GM19351 (cell line): ENCODE measurements around the gene CACNA1B.
"Not testable (repeated sequence)": the region's sequence is repeated elsewhere in the genome, so short reads cannot be mapped to it uniquely, and the experiment has no call there.

Source experiments
- ATAC-seq: cut with Tn5 transposase; IDR thresholded peaks from one replicate; pipeline ENCODE4 v1.9.1; 2021; ENCODE audit warnings: mild to moderate bottlenecking, moderate library complexity; ENCODE audit not compliant: unreplicated experiment

Gene CACNA1B

DNA sequence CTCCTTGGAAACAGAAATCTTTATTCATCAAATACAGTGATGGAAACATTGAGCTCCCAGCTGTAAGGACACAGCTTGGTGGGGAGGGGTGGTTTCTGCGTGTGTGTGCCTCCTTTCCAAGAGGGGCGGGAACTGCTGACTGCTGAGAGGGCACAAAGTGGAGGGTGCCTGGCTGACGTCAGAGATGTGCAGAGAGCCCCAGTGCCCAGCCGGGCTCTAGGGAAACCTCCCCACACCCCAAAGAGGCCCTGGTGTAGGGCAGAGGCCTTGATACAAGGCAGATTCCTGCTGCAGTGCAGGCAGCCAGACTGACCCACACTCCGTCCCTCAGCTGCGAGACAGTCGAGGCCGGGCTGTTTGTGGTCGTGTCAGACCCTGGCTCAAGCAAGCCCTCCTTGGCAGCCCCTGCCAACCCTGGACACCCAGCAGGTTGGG lies 191.0 kb downstream of the CACNA1B start:
- ATAC-seq = no peak

DNA sequence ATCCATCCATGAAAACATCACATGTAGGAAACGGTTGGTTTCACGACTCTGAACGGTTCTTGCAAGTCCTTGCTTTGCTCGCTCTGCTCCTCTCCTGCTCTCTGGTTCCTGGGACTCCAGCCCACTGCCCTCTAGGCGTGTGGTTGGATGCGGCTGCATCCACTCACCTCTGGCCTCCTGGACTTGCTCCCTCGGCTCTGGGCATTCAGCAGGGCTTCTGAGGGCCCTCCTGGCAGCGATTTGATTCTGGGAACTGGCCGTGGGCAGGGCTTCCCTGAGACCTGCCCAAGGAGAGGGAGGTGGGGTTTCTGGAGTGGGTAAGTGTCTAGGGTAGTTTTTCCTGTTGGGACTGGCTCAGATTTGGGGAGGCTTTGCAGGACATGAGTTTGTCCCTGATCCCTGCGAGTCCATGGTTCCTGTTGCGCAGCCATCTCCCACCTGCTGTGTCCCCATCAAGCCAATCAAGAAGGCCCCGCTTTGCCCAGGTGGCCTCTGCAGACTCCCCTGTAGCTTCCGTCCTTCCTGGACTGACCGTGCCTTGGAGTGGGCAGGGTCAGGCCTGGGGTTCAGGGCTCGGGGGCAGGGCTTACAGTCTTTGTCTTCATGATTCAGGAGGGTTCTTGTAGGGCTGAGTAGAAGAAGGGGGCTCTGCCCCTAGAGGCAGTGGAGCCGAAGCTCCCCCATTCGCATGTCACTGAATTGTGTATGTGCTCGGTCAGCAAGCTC lies 192.3 kb downstream of the CACNA1B start:
- no peak for ATAC-seq

DNA sequence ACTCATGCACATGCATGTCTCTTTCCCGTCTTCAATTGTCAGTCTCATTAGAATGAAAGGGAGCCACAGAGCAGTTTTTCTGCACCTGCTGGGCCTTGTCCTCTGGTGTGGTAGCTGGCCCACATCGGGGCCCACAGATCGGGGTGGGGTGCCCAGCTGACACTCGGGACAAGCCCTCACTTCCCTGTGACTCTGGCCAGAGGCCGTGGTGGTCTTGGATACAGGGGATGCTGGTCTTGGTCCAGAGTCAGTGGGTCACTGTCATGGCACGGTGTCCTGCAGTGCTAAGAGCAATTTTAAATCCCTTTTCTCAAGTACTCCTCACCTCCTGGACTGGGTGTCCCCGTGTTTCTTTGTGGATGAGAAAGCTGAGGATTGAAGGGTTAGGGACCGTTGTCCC lies 193.2 kb downstream of the CACNA1B start:
- ATAC-seq = no peak

DNA sequence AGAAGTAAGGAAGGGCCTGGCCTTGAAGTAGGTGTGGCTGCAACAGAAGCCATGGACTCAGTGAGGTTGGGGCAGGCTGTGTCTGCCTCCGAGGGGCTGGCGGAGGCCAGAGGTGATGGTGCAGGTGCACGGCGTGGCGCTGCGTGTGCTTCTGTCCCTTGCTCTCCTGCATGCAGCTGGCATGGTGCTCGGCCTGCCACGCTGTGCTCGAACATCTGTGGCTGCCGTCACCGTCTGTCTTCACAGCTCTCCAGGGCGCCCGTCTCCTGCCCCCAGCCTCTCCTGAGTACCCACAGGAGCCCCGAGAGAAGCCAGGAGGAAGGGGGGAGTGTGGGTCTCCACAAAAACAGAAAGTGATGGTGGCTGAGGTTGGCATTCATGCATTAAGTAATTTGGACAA lies 193.7 kb downstream of the CACNA1B start:
- no peak for ATAC-seq

DNA sequence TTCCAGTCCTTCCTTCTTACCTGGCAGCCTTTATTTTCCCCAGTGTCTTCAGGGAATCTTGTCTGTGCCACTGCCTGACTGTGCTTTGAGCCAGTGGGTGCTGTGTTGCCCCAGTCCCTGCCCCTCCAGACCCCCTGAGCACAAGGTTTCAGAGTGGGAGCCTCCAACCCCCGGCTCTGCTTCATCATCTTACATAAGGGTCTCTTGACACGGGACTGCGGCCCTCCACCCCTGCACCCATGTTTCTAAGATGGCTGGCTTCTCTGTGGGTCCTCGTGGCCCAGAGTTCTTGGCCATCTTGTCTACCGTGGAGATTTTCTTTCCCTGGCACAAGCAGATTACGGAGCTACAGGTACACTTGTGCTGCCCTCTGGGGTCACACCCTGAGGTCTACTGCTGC lies 194.1 kb downstream of the CACNA1B start:
- no peak for ATAC-seq

DNA sequence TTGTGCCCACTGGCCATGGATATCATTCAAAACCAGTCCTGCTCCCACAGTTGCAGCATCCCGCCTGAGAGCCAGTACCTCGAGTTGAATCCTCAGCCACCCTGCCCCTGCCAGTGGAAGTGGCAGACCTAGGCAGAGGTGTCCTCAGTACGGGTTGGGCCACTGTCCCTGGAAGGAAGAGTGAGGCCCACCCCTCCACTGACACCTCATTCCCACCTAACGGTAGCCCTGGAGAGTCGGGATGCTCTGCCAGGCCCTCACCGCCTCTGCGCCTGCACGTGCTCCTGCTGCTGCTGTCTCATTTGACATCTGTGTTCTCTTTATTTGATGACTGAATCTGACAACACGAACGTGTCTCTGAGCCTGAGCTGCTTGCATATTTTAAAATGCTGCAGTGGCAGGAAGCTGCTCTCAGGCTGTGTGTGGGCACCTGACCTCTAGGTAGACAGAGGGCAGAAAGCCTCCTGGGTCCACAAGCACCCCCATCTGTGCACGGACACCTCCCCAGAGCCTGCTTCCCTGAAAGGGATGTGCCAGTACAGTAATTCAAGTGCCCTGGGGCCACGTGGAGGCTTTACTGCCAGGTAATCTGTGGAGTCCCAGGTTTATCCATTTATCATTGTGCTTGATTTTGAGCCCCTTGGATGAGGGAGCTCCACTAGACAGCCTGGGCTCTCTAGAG lies 194.7 kb downstream of the CACNA1B start:
- no peak for ATAC-seq

DNA sequence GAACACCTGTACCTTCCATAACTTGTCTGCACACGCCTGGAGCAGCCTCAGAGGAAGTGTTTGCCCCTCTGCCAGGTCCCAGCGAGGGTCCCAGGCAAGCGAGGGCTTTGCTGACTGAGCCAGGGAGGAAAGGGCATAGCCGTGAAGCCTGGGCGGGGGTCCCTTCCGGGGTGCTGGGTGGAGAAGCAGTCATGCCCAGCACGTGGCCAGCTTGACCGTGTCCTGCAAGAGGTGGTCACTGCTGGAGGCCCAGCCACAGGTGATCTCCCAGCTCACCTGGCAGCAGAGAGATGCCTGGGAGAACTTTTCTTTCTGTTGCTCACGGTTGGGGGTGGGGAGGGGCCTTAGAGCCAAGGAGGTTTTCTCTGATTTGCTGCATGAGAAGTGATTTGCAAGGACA lies 195.3 kb downstream of the CACNA1B start:
- ATAC-seq = no peak

DNA sequence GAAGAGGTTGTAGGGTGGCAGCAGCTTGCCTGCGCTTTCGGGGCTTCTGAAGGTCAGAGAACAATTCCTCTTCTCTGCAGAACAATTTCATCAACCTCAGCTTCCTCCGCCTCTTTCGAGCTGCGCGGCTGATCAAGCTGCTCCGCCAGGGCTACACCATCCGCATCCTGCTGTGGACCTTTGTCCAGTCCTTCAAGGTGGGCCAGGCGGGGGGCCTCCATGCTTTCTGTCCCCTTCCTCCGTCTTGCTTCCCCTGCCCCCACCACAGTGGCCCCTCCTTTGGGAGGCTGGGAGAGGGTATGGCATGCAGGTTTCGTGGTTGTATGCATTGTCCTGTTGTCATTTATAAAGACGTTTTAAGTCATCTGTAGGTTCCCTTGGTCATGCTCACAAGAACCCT lies 195.8 kb downstream of the CACNA1B start:
- ATAC-seq = no peak

DNA sequence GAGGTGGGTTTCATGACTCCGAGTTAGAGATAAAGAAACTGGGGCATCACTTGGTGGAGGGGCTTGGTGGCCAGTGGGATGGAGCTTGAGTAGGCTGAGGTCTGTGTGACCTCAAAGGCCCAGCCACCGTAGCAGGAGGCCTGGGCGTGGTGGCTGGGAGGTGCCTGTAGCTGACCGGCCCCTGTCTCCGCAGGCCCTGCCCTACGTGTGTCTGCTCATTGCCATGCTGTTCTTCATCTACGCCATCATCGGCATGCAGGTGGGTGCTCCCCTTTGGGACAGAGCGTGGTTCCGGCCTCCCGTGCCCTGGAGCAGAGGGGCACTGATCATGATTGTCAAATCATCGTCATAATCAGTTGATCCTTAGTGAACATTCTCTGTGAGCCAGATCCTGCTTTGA lies 196.2 kb downstream of the CACNA1B start:
- ATAC-seq = no peak

DNA sequence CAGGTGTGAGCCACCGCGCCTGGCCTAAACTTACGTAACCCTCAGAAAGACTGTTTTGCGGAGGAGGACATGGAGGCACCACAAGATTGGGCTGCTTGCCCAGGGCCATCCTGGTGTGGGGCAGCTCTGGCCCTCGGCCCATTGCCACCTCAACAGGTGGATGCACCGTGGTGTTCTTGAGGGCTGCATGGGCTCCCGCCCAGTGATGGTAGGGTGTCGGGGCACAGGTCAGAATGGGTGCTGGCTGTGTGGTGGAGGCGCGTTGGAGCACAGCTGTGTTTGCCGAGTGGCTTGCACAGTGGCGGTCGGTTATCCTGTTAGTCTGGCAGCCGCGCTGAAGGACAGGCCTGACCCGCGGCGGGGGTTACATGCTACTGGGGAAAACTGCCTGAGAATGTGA lies 196.9 kb downstream of the CACNA1B start:
- ATAC-seq = no peak

DNA sequence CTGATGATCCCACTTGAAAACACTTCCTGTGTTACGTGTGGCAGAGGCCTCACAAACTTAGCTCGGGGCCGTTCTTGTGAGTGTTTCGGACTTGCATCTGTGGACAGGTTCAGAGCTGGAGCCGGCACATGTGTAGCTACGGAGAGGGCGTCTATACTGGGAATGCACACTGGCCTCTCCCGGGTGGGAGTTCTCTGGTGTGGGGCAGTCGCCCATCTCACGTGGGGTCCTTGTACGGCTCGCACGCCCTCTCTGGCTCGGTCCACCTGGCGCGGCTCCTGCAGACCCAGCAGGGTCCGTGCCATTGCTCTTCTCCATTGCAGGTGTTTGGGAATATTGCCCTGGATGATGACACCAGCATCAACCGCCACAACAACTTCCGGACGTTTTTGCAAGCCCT lies 197.9 kb downstream of the CACNA1B start:
- ATAC-seq = no peak

DNA sequence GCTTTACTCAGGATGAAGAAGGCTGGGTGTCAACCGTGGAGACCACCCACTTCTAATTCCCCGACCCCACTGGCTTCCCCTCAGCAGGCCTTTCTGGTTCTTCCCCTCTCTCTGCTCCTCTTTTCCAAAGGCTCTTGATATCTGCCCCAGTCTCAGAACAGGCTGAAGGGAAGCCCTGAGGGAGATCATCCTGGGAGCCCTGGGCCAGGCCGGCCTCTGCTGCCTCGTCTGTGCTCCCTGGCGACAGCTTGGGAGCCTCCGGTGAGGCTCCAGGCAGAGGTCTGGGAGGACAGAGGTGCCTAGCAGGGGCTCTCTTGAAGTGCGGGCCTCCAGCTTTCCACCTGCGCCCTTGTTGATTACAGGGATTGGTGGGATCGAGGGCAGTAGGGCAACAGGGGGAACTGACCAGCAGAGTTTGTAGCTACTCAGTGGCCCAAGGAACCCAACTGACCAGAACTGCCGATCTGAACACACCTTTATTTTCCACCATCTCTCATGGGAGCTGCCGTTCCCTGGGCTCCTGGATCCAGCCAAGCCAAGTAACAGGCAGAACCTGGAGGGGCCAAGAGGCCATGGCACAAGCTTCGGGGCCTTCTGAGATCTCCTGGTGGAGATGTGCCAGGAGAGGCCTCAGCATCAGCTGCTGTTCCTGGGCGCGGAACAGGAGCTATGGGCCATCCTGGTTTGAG lies 198.5 kb downstream of the CACNA1B start:
- ATAC-seq = no peak

DNA sequence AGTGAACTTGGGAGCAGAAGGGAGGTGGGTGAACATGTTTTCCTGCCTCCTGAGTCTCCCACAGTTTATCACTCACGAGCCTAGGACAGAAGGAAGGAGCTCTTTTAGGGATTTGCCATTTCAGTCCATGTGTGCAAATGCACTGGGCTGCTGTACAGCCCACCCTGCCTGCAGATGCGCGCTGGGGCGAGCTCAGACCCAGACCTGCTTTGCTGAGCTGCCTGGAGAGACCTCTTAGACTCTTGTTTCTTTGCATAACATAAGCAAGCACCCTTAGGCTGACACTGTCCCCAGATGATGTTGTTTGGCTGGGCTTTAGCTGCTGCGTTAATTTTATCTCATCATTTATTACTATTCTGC lies 199.0 kb downstream of the CACNA1B start:
- no peak for ATAC-seq

DNA sequence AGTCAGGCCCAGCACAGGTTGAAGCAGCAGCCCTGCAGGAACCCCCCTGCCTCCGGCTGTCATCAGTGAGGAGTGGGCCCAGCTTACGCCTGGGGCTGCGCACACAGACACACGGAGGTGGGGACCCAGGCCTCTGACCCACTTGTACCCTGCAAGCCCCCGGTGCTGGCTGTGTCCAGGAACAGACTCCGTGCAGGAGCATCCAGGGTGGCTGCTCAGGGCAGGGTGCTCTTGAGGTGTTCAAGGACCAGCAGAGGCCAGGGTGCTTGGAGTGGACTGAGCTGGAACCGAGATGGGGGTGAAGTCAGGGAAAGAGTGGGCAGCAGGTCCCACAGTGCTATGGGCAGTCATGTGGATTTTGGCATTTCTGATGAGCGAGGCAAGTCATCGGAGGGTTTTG lies 199.5 kb downstream of the CACNA1B start:
- ATAC-seq = no peak

DNA sequence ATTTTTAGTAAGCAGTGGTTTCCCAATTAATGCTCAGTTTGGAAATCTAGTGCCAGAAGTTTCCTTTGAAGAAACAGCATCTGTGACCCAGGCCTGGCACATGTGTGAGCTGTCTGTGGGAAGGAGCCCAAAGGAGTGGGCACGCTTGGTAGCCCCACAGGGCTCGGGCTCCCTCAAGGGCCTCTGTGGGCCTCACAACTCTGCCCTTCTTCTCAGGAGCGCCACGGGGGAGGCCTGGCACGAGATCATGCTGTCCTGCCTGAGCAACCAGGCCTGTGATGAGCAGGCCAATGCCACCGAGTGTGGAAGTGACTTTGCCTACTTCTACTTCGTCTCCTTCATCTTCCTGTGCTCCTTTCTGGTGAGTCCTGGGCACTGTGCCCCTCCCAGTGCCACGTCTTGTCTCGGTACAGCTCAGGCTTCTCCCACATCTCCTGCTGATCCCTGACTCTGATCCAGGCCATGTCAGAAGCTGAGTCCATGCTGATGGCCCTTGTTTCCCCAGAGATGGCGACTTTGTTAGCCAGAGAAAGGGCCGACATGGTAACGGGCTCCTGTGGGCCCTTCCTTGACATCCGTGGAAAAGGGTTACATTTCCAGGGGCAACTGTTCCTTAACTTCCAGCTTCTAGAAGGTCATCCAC lies 200.4 kb downstream of the CACNA1B start:
- ATAC-seq = no peak

DNA sequence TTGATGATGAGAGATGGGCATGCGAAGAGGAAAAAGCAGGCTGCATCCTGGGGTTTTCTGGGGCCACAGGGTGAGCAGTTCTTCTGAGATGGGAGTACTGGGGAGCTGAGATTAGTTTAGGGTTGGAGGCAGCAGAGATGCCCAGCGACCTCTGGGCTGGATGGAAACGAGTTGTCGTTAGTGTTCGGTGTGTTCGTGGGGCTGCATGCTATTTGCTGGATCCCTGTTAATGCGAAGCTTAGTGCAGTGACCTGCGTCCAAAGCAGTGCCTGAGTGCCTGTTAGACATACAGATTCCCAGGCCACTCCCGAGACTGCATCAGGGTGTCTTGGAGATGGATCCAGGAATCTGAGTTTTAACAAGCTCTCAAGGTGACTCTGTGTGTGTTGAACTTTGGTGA lies 201.3 kb downstream of the CACNA1B start:
- ATAC-seq = no peak

DNA sequence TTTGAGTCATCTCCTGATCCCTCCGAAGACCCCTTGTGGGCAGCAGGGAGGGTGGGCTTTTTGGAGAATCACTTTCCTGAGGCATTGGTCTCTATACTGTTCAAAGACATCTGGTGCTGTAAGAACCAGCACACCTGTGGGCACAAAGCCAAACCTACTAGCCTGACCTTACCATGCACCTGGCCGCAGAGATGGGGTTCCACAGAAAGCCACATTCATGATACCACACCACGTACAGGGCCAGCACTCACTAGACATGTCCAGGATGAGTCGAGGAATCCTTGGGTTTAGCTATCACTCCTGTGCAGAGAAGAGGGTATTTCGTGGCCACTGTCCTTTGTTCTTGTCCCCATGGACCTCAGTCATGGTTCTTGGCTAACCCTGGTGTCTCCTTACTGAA lies 203.4 kb downstream of the CACNA1B start:
- ATAC-seq = no peak

DNA sequence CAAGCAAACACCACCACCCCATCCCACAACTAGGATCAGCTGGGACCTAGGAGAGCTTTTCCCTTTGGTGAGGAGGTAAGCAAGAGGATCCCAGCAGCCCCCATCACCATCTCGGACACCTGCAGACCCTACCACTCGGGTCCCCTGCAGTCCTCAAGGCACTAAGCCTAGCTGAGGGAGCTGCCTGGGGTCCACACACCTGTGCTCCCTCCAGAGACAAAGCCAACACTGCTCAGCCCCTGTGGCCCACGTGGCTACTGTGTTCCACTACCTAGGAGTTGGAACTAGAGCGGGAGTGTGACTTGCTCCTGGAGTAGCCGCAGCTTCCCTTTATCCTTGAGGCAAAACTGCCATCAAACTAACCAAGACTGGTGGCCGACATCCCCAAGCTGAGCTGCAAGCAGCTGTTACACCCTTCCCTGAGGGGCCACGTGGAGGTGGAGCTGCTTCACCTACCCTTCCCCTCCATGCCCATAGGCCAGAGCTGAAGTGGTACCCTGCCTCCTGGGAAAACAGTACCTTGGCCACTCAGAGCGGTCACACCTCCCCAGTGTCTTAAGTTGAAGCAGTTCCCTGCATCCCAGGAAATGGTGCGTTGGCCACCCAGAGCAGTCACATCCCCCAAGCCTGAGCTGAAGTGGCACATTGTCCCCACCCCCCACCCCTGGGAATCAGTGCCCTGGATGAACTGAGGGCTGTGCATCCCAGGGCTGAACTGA lies 205.5 kb downstream of the CACNA1B start:
- ATAC-seq = no peak

DNA sequence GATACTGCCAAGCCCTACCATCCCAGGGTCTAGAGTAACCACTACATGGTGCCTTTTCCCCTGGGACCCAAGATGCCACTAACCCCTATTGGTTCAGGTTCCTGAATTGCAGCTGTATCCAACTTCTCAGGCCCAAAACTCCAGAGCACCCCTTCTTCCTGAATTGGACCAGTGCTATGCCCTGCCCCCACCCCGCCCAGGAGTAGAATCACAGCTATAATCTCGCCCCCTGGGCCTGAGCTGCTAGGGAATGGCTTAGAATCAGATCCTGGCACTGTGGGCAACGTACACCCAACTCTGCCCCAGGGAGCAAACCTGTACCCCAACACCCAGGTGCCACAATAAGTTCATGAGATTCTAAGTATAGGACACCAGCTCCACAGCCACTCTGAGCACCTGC lies 206.3 kb downstream of the CACNA1B start:
- no peak for ATAC-seq

DNA sequence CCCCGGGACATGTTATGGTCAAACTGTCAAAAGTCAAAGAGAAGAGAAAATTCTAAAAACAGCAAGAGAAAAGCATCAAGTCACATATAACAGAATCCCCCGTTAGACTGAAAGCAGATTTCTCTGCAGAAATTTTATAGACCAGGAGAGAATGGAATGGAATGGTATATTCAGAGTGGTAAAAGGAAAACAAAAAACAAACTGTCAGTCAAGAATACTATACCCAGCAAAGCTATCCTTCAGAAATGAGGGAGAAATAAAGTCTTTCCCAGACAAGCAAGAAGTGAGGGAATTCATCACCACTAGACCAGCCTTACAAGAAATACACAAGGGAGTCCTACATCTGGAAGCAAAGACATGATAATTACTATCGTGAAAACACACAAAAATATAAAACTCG lies 208.0 kb downstream of the CACNA1B start:
- no peak for ATAC-seq

DNA sequence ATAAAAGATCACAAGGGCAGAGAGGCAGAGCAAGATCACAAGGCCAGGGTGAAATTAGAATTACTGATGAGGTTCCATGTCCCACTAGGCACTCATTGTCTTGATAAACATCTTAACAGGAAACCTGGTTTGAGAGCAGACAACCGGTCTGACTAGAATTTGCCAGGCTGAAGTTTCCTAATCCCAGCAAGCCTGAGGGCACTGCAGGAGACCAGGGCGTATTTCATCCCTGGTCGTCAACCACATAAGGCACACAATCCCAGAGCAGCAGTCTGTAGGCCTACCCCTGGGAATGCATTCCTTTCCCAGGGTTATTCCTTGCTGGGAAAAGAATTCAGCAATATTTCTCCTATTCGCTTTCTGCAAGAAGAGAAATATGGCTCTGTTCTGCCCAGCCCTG lies 214.5 kb downstream of the CACNA1B start:
- not testable (repeated sequence) for ATAC-seq
